HepG2 (cell line): ENCODE results near the gene MAVS. TPM values are rescaled to one million over a fixed set of nuclear protein-coding genes. Genes with fewer than 3 reads are reported as not detected.

Experiments used
- CEBPG ChIP-seq: IDR thresholded peaks from 2 replicates; pipeline ENCODE4 v1.6.1; 2016
- EEA1 ChIP-seq: sonication (generic); formaldehyde crosslinking; IDR thresholded peaks from 2 replicates; pipeline ENCODE4 v1.5.1; 2020; ENCODE audit warnings: mild to moderate bottlenecking, missing genetic modification reagents, borderline replicate concordance
- JARID2 ChIP-seq: sonication (generic); formaldehyde crosslinking; IDR thresholded peaks from 2 replicates; pipeline ENCODE4 v1.8.1; 2023; ENCODE audit warnings: missing genetic modification reagents, inconsistent platforms; ENCODE audit not compliant: insufficient replicate concordance
- KLF13 ChIP-seq: sonication (generic); formaldehyde crosslinking; IDR thresholded peaks from 2 replicates; pipeline ENCODE4 v1.4.0; 2020; ENCODE audit warnings: mild to moderate bottlenecking, missing genetic modification reagents
- MXI1 ChIP-seq: IDR thresholded peaks from 3 replicates; pipeline ENCODE4 v1.6.1; 2012; ENCODE audit warnings: low read depth, low read length, inconsistent platforms, borderline replicate concordance
- TP53 ChIP-seq: sonication (generic); formaldehyde crosslinking; conservative IDR thresholded peaks from 2 replicates; pipeline ENCODE4 v1.4.0; 2020; ENCODE audit warnings: missing genetic modification reagents
- YEATS2 ChIP-seq: sonication (generic); formaldehyde crosslinking; IDR thresholded peaks from 2 replicates; pipeline ENCODE4 v1.4.0; 2020; ENCODE audit warnings: missing genetic modification reagents, borderline replicate concordance
- ZNF33B ChIP-seq: sonication (generic); formaldehyde crosslinking; IDR thresholded peaks from 2 replicates; pipeline ENCODE4 v1.5.1; 2020; ENCODE audit warnings: mild to moderate bottlenecking, missing genetic modification reagents
- ZNF484 ChIP-seq: sonication (generic); formaldehyde crosslinking; IDR thresholded peaks from 2 replicates; pipeline ENCODE4 v1.5.1; 2020; ENCODE audit warnings: mild to moderate bottlenecking, low read depth, missing genetic modification reagents, borderline replicate concordance
- ZSCAN22 ChIP-seq: sonication (generic); formaldehyde crosslinking; IDR thresholded peaks from 2 replicates; pipeline ENCODE4 v1.4.0; 2020; ENCODE audit warnings: mild to moderate bottlenecking, missing genetic modification reagents
- polyA plus RNA-seq, 8 experiments: library from polyadenylated mRNA; depleted of rRNA in 3 of 8; stranded (reverse) in 7 of 8; unstranded in 1 of 8; fragments of >200 nt; fragmentation: Illumina TruSeq in 4 of 8; extraction: Trizol in 4 of 8; gene quantifications; 2 replicates each; pipeline versions ENCODE4 v1.2.1 to v1.2.3, GENCODE V29; 2011 to 2016; ENCODE audit warnings: low read depth in 4 of 8, missing spikeins in 1 of 8, mixed read lengths in 1 of 8; ENCODE audit not compliant: insufficient read depth in 1 of 8
- total RNA-seq, 5 experiments: library from RNA; depleted of rRNA; stranded (reverse); fragments of >200 nt; fragmentation: Illumina TruSeq; extraction: Trizol; gene quantifications; 2 replicates each; pipeline ENCODE4 v1.2.3, GENCODE V29; 2016; ENCODE audit warnings: low read depth in 1 of 5
- TF ChIP-seq, protein P1 (sequence below): sonication (generic); formaldehyde crosslinking; IDR thresholded peaks from 2 replicates; pipeline ENCODE4 v1.9.0; 2021; ENCODE audit warnings: missing genetic modification reagents, borderline replicate concordance
- TF ChIP-seq, protein P2 (sequence below), 2 experiments: fragments of 450-650 bp in 1 of 2; sonication (generic) in 1 of 2; formaldehyde crosslinking in 1 of 2; IDR thresholded peaks; 2 replicates each; pipeline versions ENCODE4 v1.6.1 to v1.8.0; 2016 to 2022; ENCODE audit warnings: antibody characterized with exemption in 1 of 2, mild to moderate bottlenecking in 1 of 2, missing genetic modification reagents in 1 of 2
- TF ChIP-seq, protein P3 (sequence below): sonication (generic); formaldehyde crosslinking; IDR thresholded peaks from 2 replicates; pipeline ENCODE4 v1.8.0; 2022; ENCODE audit warnings: mild to moderate bottlenecking, missing genetic modification reagents; ENCODE audit not compliant: insufficient replicate concordance

The MAVS gene
- total and polyA plus RNA-seq, 2 of the 13 experiments (the other 11 are each of a cell fraction or from before 2014, with no cell fraction given): 27.3 to 36.6 TPM

- TF ChIP-seq CEBPG (CRISPR knock-in tag) (peak; percentile 83), EEA1 (CRISPR knock-in tag) (peak; percentile 100; the same call in 1 of the 2 replicates), MXI1 (peak; percentile 86; the same call in 2 of the 3 replicates), YEATS2 (CRISPR knock-in tag) (peak; percentile 89), JARID2 (CRISPR knock-in tag) (peak; percentile 23), TP53 (CRISPR knock-in tag) (peak; percentile 63), KLF13 (CRISPR knock-in tag) (peak; percentile 66; the same call in 1 of the 2 replicates), ZSCAN22 (peak; percentile 84; the same call in 1 of the 2 replicates), ZNF33B (0 out of 2 replicates have a peak, but pooled peaks have one; percentile 74), ZNF484 (CRISPR knock-in tag) (no peak)
- TF ChIP-seq, protein P1, sequence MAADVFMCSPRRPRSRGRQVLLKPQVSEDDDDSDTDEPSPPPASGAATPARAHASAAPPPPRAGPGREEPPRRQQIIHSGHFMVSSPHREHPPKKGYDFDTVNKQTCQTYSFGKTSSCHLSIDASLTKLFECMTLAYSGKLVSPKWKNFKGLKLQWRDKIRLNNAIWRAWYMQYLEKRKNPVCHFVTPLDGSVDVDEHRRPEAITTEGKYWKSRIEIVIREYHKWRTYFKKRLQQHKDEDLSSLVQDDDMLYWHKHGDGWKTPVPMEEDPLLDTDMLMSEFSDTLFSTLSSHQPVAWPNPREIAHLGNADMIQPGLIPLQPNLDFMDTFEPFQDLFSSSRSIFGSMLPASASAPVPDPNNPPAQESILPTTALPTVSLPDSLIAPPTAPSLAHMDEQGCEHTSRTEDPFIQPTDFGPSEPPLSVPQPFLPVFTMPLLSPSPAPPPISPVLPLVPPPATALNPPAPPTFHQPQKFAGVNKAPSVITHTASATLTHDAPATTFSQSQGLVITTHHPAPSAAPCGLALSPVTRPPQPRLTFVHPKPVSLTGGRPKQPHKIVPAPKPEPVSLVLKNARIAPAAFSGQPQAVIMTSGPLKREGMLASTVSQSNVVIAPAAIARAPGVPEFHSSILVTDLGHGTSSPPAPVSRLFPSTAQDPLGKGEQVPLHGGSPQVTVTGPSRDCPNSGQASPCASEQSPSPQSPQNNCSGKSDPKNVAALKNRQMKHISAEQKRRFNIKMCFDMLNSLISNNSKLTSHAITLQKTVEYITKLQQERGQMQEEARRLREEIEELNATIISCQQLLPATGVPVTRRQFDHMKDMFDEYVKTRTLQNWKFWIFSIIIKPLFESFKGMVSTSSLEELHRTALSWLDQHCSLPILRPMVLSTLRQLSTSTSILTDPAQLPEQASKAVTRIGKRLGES (CRISPR knock-in tag): peak; percentile 86; the same call in 1 of the 2 replicates
- TF ChIP-seq, protein P2, sequence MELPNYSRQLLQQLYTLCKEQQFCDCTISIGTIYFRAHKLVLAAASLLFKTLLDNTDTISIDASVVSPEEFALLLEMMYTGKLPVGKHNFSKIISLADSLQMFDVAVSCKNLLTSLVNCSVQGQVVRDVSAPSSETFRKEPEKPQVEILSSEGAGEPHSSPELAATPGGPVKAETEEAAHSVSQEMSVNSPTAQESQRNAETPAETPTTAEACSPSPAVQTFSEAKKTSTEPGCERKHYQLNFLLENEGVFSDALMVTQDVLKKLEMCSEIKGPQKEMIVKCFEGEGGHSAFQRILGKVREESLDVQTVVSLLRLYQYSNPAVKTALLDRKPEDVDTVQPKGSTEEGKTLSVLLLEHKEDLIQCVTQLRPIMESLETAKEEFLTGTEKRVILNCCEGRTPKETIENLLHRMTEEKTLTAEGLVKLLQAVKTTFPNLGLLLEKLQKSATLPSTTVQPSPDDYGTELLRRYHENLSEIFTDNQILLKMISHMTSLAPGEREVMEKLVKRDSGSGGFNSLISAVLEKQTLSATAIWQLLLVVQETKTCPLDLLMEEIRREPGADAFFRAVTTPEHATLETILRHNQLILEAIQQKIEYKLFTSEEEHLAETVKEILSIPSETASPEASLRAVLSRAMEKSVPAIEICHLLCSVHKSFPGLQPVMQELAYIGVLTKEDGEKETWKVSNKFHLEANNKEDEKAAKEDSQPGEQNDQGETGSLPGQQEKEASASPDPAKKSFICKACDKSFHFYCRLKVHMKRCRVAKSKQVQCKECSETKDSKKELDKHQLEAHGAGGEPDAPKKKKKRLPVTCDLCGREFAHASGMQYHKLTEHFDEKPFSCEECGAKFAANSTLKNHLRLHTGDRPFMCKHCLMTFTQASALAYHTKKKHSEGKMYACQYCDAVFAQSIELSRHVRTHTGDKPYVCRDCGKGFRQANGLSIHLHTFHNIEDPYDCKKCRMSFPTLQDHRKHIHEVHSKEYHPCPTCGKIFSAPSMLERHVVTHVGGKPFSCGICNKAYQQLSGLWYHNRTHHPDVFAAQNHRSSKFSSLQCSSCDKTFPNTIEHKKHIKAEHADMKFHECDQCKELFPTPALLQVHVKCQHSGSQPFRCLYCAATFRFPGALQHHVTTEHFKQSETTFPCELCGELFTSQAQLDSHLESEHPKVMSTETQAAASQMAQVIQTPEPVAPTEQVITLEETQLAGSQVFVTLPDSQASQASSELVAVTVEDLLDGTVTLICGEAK (IDR thresholded peaks at IDR 0.05): no peak
- TF ChIP-seq, protein P2 (CRISPR knock-in tag; IDR thresholded peaks at IDR 0.05): peak; percentile 92
- TF ChIP-seq, protein P3, sequence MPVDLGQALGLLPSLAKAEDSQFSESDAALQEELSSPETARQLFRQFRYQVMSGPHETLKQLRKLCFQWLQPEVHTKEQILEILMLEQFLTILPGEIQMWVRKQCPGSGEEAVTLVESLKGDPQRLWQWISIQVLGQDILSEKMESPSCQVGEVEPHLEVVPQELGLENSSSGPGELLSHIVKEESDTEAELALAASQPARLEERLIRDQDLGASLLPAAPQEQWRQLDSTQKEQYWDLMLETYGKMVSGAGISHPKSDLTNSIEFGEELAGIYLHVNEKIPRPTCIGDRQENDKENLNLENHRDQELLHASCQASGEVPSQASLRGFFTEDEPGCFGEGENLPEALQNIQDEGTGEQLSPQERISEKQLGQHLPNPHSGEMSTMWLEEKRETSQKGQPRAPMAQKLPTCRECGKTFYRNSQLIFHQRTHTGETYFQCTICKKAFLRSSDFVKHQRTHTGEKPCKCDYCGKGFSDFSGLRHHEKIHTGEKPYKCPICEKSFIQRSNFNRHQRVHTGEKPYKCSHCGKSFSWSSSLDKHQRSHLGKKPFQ: peak; percentile 78
Observed at GRCh38 chr20:3820048-3820900, 26.4 kb upstream of the MAVS start, which contains the start of gene AP5S1 (continued).
